B cell (primary cell): ENCODE results near the gene GJA1. TPM values are rescaled to one million over a fixed set of nuclear protein-coding genes. Genes with fewer than 3 reads are reported as not detected.

Source experiments
- ATAC-seq: fragments of 200-7000 bp; cut with Tn5 transposase; one replicate; pipeline ENCODE4 v1.10.0; 2021; ENCODE audit warnings: low read depth, mild to moderate bottlenecking, moderate number of reproducible peaks, moderate library complexity
- CTCF ChIA-PET: fragments of 350-600 bp; sonication (Branson Sonifier 250); formaldehyde crosslinking; loops from one replicate; lab custom pipeline; 2021; ENCODE audit warnings: antibody characterized with exemption, inconsistent platforms; lab: Charles Lee
- POLR2A ChIA-PET: fragments of 350-600 bp; sonication (Branson Sonifier 250); formaldehyde crosslinking; loops from one replicate; lab custom pipeline; 2021; ENCODE audit warnings: antibody characterized with exemption; lab: Charles Lee
- DNase-seq: peaks from one replicate; pipeline ENCODE4 v3.0.0; 2013
- H2AFZ ChIP-seq: 2 replicates; pipeline ENCODE4 v1.6.1; 2012; ENCODE audit warnings: mild to moderate bottlenecking, low read depth, low read length; ENCODE audit not compliant: insufficient read depth, poor library complexity, severe bottlenecking
- H3K27ac ChIP-seq, 2 donors: 1 replicate in 1 of 2; 2 replicates in 1 of 2; pipeline ENCODE4 v1.5.1; 2012 to 2013; ENCODE audit warnings: low read length in 2 of 2, mild to moderate bottlenecking in 2 of 2, moderate library complexity in 1 of 2
- H3K27me3 ChIP-seq, 4 experiments: fragments of 200-600 bp in 1 of 4; sonication (generic) in 1 of 4; replicated peaks in 1 of 4; 1 replicate in 2 of 4; 2 replicates in 2 of 4; pipeline versions ENCODE4 v1.6.1 to v1.7.0; 2013 to 2016; ENCODE audit warnings: low read length in 3 of 4, mild to moderate bottlenecking in 2 of 4, mixed read lengths in 1 of 4, moderate library complexity in 1 of 4; ENCODE audit not compliant: insufficient read depth in 4 of 4, control insufficient read depth in 3 of 4; ENCODE audit errors: control extremely low read depth in 1 of 4
- H3K36me3 ChIP-seq, 2 experiments: replicated peaks in 1 of 2; 1 replicate in 1 of 2; 2 replicates in 1 of 2; pipeline versions ENCODE4 v1.6.1 to v1.7.1; 2013; ENCODE audit warnings: low read length in 1 of 2; ENCODE audit not compliant: insufficient read depth in 2 of 2, control insufficient read depth in 1 of 2; ENCODE audit errors: control extremely low read depth in 1 of 2, extremely low read depth in 1 of 2
- H3K4me1 ChIP-seq, 2 donors: fragments of 200-600 bp in 1 of 2; sonication (generic) in 1 of 2; 1 replicate in 1 of 2; 2 replicates in 1 of 2; pipeline versions ENCODE4 v1.5.1 to v1.6.1; 2013 to 2017; ENCODE audit warnings: low read length in 2 of 2; ENCODE audit not compliant: control insufficient read depth in 2 of 2, insufficient read depth in 2 of 2
- H3K4me2 ChIP-seq: replicated peaks from 2 replicates; pipeline ENCODE3; 2012; ENCODE audit warnings: mild to moderate bottlenecking, low read depth, low read length; ENCODE audit not compliant: poor library complexity, severe bottlenecking
- H3K4me3 ChIP-seq, 5 experiments: fragments of 200-600 bp in 1 of 5; sonication (generic) in 1 of 5; 1 replicate in 3 of 5; 2 replicates in 2 of 5; pipeline versions ENCODE4 v1.5.1 to v1.7.0; 2011 to 2016; ENCODE audit warnings: low read length in 4 of 5, mild to moderate bottlenecking in 4 of 5, low read depth in 2 of 5, control low read depth in 1 of 5, moderate library complexity in 1 of 5; ENCODE audit not compliant: insufficient read depth in 1 of 5; ENCODE audit errors: control extremely low read depth in 1 of 5, extremely low read depth in 1 of 5
- H3K79me2 ChIP-seq: fragments of 200-600 bp; sonication (generic); one replicate; pipeline ENCODE4 v1.6.0; 2016; ENCODE audit warnings: low read length; ENCODE audit not compliant: control insufficient read depth, insufficient read depth
- H3K9ac ChIP-seq: fragments of 200-600 bp; sonication (generic); 2 replicates; pipeline ENCODE4 v1.6.1; 2017; ENCODE audit warnings: mild to moderate bottlenecking, low read length, moderate library complexity
- H3K9me3 ChIP-seq, 3 donors: one replicate each; pipeline versions ENCODE4 v1.6.1 to v1.7.1; 2013; ENCODE audit warnings: low read length in 2 of 3; ENCODE audit not compliant: control insufficient read depth in 2 of 3, insufficient read depth in 1 of 3; ENCODE audit errors: control extremely low read depth in 1 of 3
- H4K20me1 ChIP-seq: 2 replicates; pipeline ENCODE4 v1.6.0; 2012; ENCODE audit warnings: mild to moderate bottlenecking, low read length; ENCODE audit not compliant: insufficient read depth, control insufficient read depth, poor library complexity, severe bottlenecking
- H3K27ac Mint-ChIP-seq: one replicate; pipeline ENCODE4 v1.8.0; 2021; ENCODE audit warnings: mixed read lengths
- H3K27me3 Mint-ChIP-seq: one replicate; pipeline ENCODE4 v1.8.0; 2021; ENCODE audit warnings: mixed read lengths
- H3K4me1 Mint-ChIP-seq: one replicate; pipeline ENCODE4 v1.8.0; 2021; ENCODE audit warnings: mixed read lengths
- H3K4me3 Mint-ChIP-seq: one replicate; pipeline ENCODE4 v1.8.0; 2021; ENCODE audit warnings: mixed read lengths
- H3K9me3 Mint-ChIP-seq: one replicate; pipeline ENCODE4 v1.8.0; 2022; ENCODE audit warnings: mixed read lengths; ENCODE audit not compliant: insufficient read depth
- CTCF ChIP-seq: fragments of 200-600 bp; IDR thresholded peaks from one replicate; pipeline ENCODE4 v1.8.0; 2022; ENCODE audit warnings: antibody characterized with exemption, mild to moderate bottlenecking
- EZH2 ChIP-seq: IDR thresholded peaks from 2 replicates; pipeline ENCODE4 v1.6.1; 2012; ENCODE audit warnings: borderline replicate concordance, low read depth, mild to moderate bottlenecking, moderate library complexity, low read length; ENCODE audit not compliant: insufficient read depth, poor library complexity, severe bottlenecking
- WGBS: methylation state at CpG from one replicate; pipeline ENCODE4 v1.1.5; 2013; ENCODE audit warnings: missing lambda C conversion rate; ENCODE audit not compliant: insufficient coverage; 5-methylcytosine and 5-hydroxymethylcytosine counted together
- intact Hi-C: fragments of 100-400 bp; cut with micrococcal nuclease; formaldehyde crosslinking; loops from one replicate; pipeline ENCODE4 v1.10.0; 2022
- polyA plus RNA-seq: library from polyadenylated mRNA; depleted of rRNA; stranded (reverse); fragments of >200 nt; gene quantifications from 2 replicates; pipeline ENCODE4 v1.2.3, GENCODE V29; 2012
- total RNA-seq, 2 donors: library from RNA; stranded (reverse); fragments of 120-200 nt in 1 of 2; gene quantifications; 1 replicate in 1 of 2; 2 replicates in 1 of 2; pipeline versions ENCODE4 v1.2.3 to v1.2.4, GENCODE V29; 2013 to 2022

The GJA1 gene
- total and polyA plus RNA-seq, 2 donors (not counting 1 experiment from before 2014, with no cell fraction given) = not detected

GRCh38 chr6:121428872-121429756, 6.3 kb upstream of the GJA1 start:
- TF ChIP-seq EZH2 (no peak), CTCF (no peak)
- intact Hi-C loops = no loop called here
- ATAC-seq (no peak), DNase-seq (no peak)
- H3K9me3 Mint-ChIP-seq = no peaks in the 10 kb centered on the region
- Histone ChIP-seq H3K9ac (no peak overlapping the region), H3K27ac (no peak overlapping the region), H3K4me3 (no peak overlapping the region), H3K4me2 (no peak overlapping the region), H3K27me3 (no peaks in the 10 kb centered on the region), H3K79me2 (no peaks in the 10 kb centered on the region), H4K20me1 (no peaks in the 10 kb centered on the region), H3K4me1 (no peaks in the 10 kb centered on the region), H3K9me3 (no peaks in the 10 kb centered on the region), H2AFZ (no peak overlapping the region), H3K36me3 (no peaks in the 10 kb centered on the region)
- ChIA-PET CTCF (interaction anchor here (1.6 kb wide), 1 partner anchor 1103 kb away, joined by 3 read pairs; no protein-coding TSS in a partner anchor), POLR2A (no interaction called here)
- 92% methylated on average over 6 of the region's 15 CpGs for WGBS
- no peak overlapping the region for H3K4me3 Mint-ChIP-seq
- no peaks in the 10 kb centered on the region for H3K4me1 Mint-ChIP-seq
- H3K27ac Mint-ChIP-seq = no peak overlapping the region
- peaks cover 4% of the 10 kb centered on the region for H3K27me3 Mint-ChIP-seq
